ENCODE data around the gene DNMT3A.

Gene DNMT3A

GRCh38 chr2:25245141-25245540, 96.6 kb downstream of the DNMT3A start:
- DNase-seq (ENCODE audit: low read depth in 4 of 4, low spot score in 1 of 4): no peak

GRCh38 chr2:25243995-25244394, 97.7 kb downstream of the DNMT3A start:
- no peak for DNase-seq (ENCODE audit: low read depth in 4 of 4, low spot score in 1 of 4)

GRCh38 chr2:25241452-25241851, 100.3 kb downstream of the DNMT3A start:
- no peak for DNase-seq (ENCODE audit: low read depth in 4 of 4, low spot score in 1 of 4)

GRCh38 chr2:25240636-25241035, 101.1 kb downstream of the DNMT3A start:
- DNase-seq (ENCODE audit: low read depth in 4 of 4, low spot score in 1 of 4): no peak

GRCh38 chr2:25238920-25239319, 102.8 kb downstream of the DNMT3A start:
- DNase-seq (ENCODE audit: low read depth in 4 of 4, low spot score in 1 of 4): no peak

GRCh38 chr2:25237764-25238163, 104.0 kb downstream of the DNMT3A start:
- no peak for DNase-seq (ENCODE audit: low read depth in 4 of 4, low spot score in 1 of 4)

GRCh38 chr2:25236736-25237135, 105.0 kb downstream of the DNMT3A start:
- DNase-seq (ENCODE audit: low read depth in 4 of 4, low spot score in 1 of 4): no peak

GRCh38 chr2:25234738-25235137, 107.0 kb downstream of the DNMT3A start:
- no peak for DNase-seq (ENCODE audit: low read depth in 4 of 4, low spot score in 1 of 4)

GRCh38 chr2:25233916-25234605, 107.7 kb downstream of the DNMT3A start:
- DNase-seq (ENCODE audit: low read depth in 4 of 4, low spot score in 1 of 4): no peak

- DNase-seq (ENCODE audit: low read depth in 4 of 4, low spot score in 1 of 4): no peak
Measured at GRCh38 chr2:25232248-25232825, 109.4 kb downstream of the DNMT3A start.

GRCh38 chr2:25230948-25231311, 110.8 kb downstream of the DNMT3A start:
- DNase-seq (ENCODE audit: low read depth in 4 of 4, low spot score in 1 of 4): no peak

GRCh38 chr2:25230198-25230947, 111.4 kb downstream of the DNMT3A start:
- no peak for DNase-seq (ENCODE audit: low read depth in 4 of 4, low spot score in 1 of 4)

GRCh38 chr2:25229279-25230197, 112.2 kb downstream of the DNMT3A start:
- DNase-seq (ENCODE audit: low read depth in 4 of 4, low spot score in 1 of 4): no peak

- peak in 1 of 4 experiments; percentile 23 for DNase-seq (ENCODE audit: low read depth in 4 of 4, low spot score in 1 of 4)
Measured at GRCh38 chr2:25228848-25229278, 112.9 kb downstream of the DNMT3A start.

GRCh38 chr2:25227576-25227975, 114.1 kb downstream of the DNMT3A start:
- DNase-seq (ENCODE audit: low read depth in 4 of 4, low spot score in 1 of 4): no peak

- DNase-seq (ENCODE audit: low read depth in 4 of 4, low spot score in 1 of 4): no peak
Measured at GRCh38 chr2:25226827-25227226, 114.9 kb downstream of the DNMT3A start.

GRCh38 chr2:25222477-25223121, 119.1 kb downstream of the DNMT3A start:
- no peak for DNase-seq (ENCODE audit: low read depth in 4 of 4, low spot score in 1 of 4)

- DNase-seq (ENCODE audit: low read depth in 4 of 4, low spot score in 1 of 4): no peak
Measured at GRCh38 chr2:25221579-25221978, 120.1 kb downstream of the DNMT3A start.

GRCh38 chr2:25220313-25220712, 121.4 kb downstream of the DNMT3A start:
- DNase-seq (ENCODE audit: low read depth in 4 of 4, low spot score in 1 of 4): no peak

GRCh38 chr2:25219621-25220020, 122.1 kb downstream of the DNMT3A start:
- no peak for DNase-seq (ENCODE audit: low read depth in 4 of 4, low spot score in 1 of 4)

- no peak for DNase-seq (ENCODE audit: low read depth in 4 of 4, low spot score in 1 of 4)
Measured at GRCh38 chr2:25218100-25218499, 123.6 kb downstream of the DNMT3A start.
